H1 (cell line): ENCODE measurements around the gene TBC1D16.

ENCODE experiments used
- BACH1 ChIP-seq: IDR thresholded peaks from 2 replicates; pipeline ENCODE4 v1.6.1; 2012; ENCODE audit warnings: low read length, improper control_type of control experiment
- CHD2 ChIP-seq: IDR thresholded peaks from 2 replicates; pipeline ENCODE4 v1.6.1; 2012; ENCODE audit warnings: low read length, improper control_type of control experiment
- EP300 ChIP-seq, 2 experiments: IDR thresholded peaks; 1 replicate in 1 of 2; 2 replicates in 1 of 2; pipeline ENCODE4 v1.6.1; 2011 to 2012; ENCODE audit warnings: low read depth in 2 of 2, low read length in 2 of 2, mild to moderate bottlenecking in 2 of 2, borderline replicate concordance in 1 of 2, inconsistent platforms in 1 of 2, moderate library complexity in 1 of 2
- EZH2 ChIP-seq: fragments of 200-600 bp; sonication (generic); IDR thresholded peaks from 2 replicates; pipeline ENCODE4 v1.7.1; 2012; ENCODE audit warnings: low read depth, mild to moderate bottlenecking, moderate library complexity, low read length, inconsistent platforms; ENCODE audit not compliant: severe bottlenecking
- MAFK ChIP-seq: IDR thresholded peaks from 2 replicates; pipeline ENCODE4 v1.6.1; 2012; ENCODE audit warnings: low read depth, mild to moderate bottlenecking, improper control_type of control experiment, low read length
- POLR2AphosphoS5 ChIP-seq: IDR thresholded peaks from 2 replicates; pipeline ENCODE4 v1.6.1; 2011; ENCODE audit warnings: low read depth, low read length
- TF ChIP-seq, protein P1 (sequence below), 3 experiments: IDR thresholded peaks; 1 replicate in 2 of 3; 2 replicates in 1 of 3; pipeline versions ENCODE4 v1.5.1 to v1.6.1; 2011; ENCODE audit warnings: low read length in 3 of 3, mild to moderate bottlenecking in 3 of 3, inconsistent platforms in 2 of 3, low read depth in 1 of 3, moderate library complexity in 1 of 3; ENCODE audit not compliant: insufficient read depth in 1 of 3; ENCODE audit errors: control extremely low read depth in 1 of 3
- TF ChIP-seq, protein P2 (sequence below): IDR thresholded peaks from 2 replicates; pipeline ENCODE4 v1.6.1; 2012; ENCODE audit warnings: inconsistent platforms
- TF ChIP-seq, protein P3 (sequence below): IDR thresholded peaks from 2 replicates; pipeline ENCODE4 v1.6.1; 2012; ENCODE audit warnings: low read length, inconsistent platforms

DNA sequence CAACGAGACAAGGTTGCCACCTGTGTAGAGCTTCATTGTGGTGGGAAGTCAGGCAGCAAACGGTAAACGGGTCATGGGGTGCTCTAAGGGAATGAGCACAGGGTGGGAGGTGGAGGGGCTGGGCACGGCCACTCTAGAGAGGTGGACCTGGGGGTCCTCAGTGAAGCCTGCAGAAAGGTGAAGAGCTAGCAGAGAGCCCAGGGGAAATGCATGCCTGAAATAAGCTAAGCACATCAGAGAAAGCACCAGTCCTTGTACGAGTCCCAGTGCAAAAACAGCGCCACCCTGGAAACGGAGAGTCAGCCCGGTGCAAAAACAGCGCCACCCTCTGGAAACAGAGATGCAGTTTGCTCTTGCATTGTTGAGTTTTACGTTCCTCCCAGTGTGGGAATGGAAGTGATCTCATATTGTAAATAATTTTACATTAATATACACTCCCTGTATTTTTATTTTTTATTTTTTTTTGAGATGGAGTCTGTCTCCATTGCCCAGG is 65.0 kb downstream of the TBC1D16 start:
- TF ChIP-seq, protein P1, sequence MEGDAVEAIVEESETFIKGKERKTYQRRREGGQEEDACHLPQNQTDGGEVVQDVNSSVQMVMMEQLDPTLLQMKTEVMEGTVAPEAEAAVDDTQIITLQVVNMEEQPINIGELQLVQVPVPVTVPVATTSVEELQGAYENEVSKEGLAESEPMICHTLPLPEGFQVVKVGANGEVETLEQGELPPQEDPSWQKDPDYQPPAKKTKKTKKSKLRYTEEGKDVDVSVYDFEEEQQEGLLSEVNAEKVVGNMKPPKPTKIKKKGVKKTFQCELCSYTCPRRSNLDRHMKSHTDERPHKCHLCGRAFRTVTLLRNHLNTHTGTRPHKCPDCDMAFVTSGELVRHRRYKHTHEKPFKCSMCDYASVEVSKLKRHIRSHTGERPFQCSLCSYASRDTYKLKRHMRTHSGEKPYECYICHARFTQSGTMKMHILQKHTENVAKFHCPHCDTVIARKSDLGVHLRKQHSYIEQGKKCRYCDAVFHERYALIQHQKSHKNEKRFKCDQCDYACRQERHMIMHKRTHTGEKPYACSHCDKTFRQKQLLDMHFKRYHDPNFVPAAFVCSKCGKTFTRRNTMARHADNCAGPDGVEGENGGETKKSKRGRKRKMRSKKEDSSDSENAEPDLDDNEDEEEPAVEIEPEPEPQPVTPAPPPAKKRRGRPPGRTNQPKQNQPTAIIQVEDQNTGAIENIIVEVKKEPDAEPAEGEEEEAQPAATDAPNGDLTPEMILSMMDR (IDR thresholded peaks at IDR 0.05; ENCODE audit: control extremely low read depth in 1 of 3, insufficient read depth in 1 of 3, low read depth in 1 of 3, low read length in 3 of 3), result peak; percentile 87 to 98 (median 95)
- no peak for TF ChIP-seq CHD2
- TF ChIP-seq, protein P2, sequence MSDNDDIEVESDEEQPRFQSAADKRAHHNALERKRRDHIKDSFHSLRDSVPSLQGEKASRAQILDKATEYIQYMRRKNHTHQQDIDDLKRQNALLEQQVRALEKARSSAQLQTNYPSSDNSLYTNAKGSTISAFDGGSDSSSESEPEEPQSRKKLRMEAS, result no peak
- TF ChIP-seq MAFK, result no peak
- TF ChIP-seq EZH2, result no peak
- TF ChIP-seq, protein P3, sequence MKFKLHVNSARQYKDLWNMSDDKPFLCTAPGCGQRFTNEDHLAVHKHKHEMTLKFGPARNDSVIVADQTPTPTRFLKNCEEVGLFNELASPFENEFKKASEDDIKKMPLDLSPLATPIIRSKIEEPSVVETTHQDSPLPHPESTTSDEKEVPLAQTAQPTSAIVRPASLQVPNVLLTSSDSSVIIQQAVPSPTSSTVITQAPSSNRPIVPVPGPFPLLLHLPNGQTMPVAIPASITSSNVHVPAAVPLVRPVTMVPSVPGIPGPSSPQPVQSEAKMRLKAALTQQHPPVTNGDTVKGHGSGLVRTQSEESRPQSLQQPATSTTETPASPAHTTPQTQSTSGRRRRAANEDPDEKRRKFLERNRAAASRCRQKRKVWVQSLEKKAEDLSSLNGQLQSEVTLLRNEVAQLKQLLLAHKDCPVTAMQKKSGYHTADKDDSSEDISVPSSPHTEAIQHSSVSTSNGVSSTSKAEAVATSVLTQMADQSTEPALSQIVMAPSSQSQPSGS, result no peak
- no peak for TF ChIP-seq POLR2AphosphoS5
- no peak for TF ChIP-seq EP300 (IDR thresholded peaks at IDR 0.05; ENCODE audit: borderline replicate concordance in 1 of 2, low read depth in 2 of 2, low read length in 2 of 2)
- TF ChIP-seq BACH1, result no peak
